ENCODE results near the gene PDE6H. TPM values are rescaled to one million over a fixed set of nuclear protein-coding genes. Genes with fewer than 3 reads are reported as not detected.

Gene PDE6H
- total and polyA plus RNA-seq, 11 donors: not detected

GRCh38 chr12:14995583-14996425 is 23.0 kb downstream of the PDE6H start:
- H3K4me1 ChIP-seq: peaks cover 0 to 22% (median 1%) of the 10 kb centered on the region in 12 donors
- TF ChIP-seq CTCF (IDR thresholded peaks at IDR 0.05) (peak; percentile 62 to 88 (median 72)), POLR2A (IDR thresholded peaks at IDR 0.05) (no peak)
- 87 to 94% (median 89%) methylated on average over 3 of the region's 3 CpGs for WGBS, 4 donors

DNA sequence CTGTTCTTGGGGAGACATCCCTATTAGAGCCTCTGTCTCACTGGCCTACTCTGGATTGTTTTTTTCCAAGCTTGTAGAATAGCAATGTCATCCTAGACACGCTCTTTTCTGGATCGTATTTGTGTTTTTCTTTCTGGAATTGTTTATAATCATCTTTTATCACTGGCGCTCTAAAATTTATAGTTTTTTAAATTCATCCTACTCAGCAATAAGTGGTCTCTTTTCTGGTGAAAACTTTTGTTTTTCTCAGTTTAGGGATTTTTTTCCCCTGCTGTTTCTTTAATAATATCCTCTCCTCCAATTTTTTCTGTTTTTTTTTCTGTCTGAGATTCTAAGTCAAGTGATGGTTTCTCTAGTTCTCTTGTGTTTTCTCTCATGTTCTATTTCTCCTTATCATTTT is 25.2 kb downstream of the PDE6H start:
- intact Hi-C loops (cut with DNase I): loop anchor here in 8 of 10 donors (2.0 to 10.0 kb wide), 8 partner anchors 153 to 366 kb away; partner anchors contain the start of gene RERG (in 2 of the 8)
- WGBS, 4 donors: 79 to 89% (median 82%) methylated on average over 3 of the region's 3 CpGs
- peak overlapping the region in 1 of 12 donors; percentile 62 for H3K27ac ChIP-seq

More at GRCh38 chr12:14995583-14996425, 23.0 kb downstream of the PDE6H start:
- H3K27ac ChIP-seq: peak overlapping the region in 1 of 12 donors; percentile 6
- peak in 2 of 4 donors; percentile 47 to 55 for ATAC-seq
- intact Hi-C loops (cut with DNase I): loop anchor here (1.0 to 10.0 kb wide), 10 partner anchors 151 to 364 kb away; partner anchors contain the start of genes ART4 (in 2 of the 10) and RERG (in 2 of the 10)
- no peak for DNase-seq
- H3K9me3 ChIP-seq: peaks cover 0 to 11% (median 0%) of the 10 kb centered on the region in 12 donors
- H3K36me3 ChIP-seq: no peaks in the 10 kb centered on the region
- H3K27me3 ChIP-seq: no peaks in the 10 kb centered on the region
- H3K4me3 ChIP-seq: no peak overlapping the region

DNA sequence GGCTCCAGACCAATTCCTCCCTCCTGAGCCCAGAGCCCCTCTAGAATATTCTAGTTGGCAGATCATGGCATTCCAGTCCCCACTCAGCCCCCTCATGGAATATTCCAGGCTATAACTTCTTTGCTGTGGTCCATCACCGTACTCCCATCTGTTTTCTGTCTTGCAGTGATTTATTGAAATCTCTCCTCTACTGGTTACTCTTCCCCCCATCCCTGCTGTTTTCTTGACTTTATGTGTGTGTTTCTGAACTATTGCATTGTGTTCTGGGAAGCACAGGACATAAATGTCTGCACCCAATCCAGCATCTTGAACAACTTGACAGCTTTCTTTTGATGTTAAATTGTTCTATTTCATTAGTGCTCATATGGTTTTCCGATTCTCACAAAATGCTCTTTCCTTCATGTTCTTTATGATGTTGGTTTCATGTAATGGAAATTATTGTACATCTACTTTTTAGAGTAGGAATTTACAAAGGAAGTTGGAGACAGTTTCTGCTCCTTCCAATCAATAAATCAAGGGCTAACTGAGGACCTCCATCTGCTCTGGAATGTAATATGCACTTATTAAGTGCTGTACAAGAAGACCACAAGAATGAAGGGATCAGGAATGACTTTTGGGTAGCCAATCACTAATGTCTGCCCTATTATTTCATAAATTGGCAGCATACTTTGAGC is 26.3 kb downstream of the PDE6H start:
- H3K27me3 ChIP-seq: peaks cover 0 to 7% (median 0%) of the 10 kb centered on the region in 9 donors
- TF ChIP-seq POLR2A (IDR thresholded peaks at IDR 0.05) (no peak), CTCF (IDR thresholded peaks at IDR 0.05) (no peak)
- H3K4me1 ChIP-seq: peaks cover 0 to 21% (median 9%) of the 10 kb centered on the region in 12 donors
- peaks cover 0 to 3% (median 0%) of the 10 kb centered on the region in 12 donors for H3K9me3 ChIP-seq
- DNase-seq: no peak
- intact Hi-C loops (cut with DNase I): loop anchor here in 8 of 10 donors (5.0 to 10.0 kb wide), 7 partner anchors 223 to 367 kb away; partner anchors contain the start of gene RERG (in 2 of the 8)
- H3K4me3 ChIP-seq: no peak overlapping the region
- 93 to 99% (median 94%) methylated on average over 2 of the region's 2 CpGs for WGBS, 4 donors
- H3K27ac ChIP-seq: peak overlapping the region in 1 of 12 donors; percentile 62
- no peak for ATAC-seq
- no peaks in the 10 kb centered on the region for H3K36me3 ChIP-seq

More for the DNA sequence above, 25.2 kb downstream of the PDE6H start:
- DNase-seq (no peak), ATAC-seq (no peak)
- TF ChIP-seq POLR2A (IDR thresholded peaks at IDR 0.05) (no peak), CTCF (IDR thresholded peaks at IDR 0.05) (no peak)
- Histone ChIP-seq H3K27me3 (peaks cover 0 to 4% (median 0%) of the 10 kb centered on the region in 9 donors), H3K36me3 (no peaks in the 10 kb centered on the region), H3K4me3 (no peak overlapping the region), H3K9me3 (peaks cover 0 to 3% (median 0%) of the 10 kb centered on the region in 12 donors), H3K4me1 (peaks cover 0 to 28% (median 9%) of the 10 kb centered on the region in 12 donors)

Measured in heart left ventricle (tissue), 16 donors.